Caco-2 (cell line): ENCODE data around the gene MYDGF. TPM values are rescaled to one million over a fixed set of nuclear protein-coding genes. Genes with fewer than 3 reads are reported as not detected.

Source experiments
- BruUV-seq: library from RNA; stranded (reverse); fragments of 400-500 nt; replicated peaks from 2 replicates; lab custom pipeline; 2021; lab: Mats Ljungman, UMichigan
- CTCF ChIA-PET: fragments of 300-600 bp; sonication (Branson Sonifier 250); formaldehyde crosslinking; loops from one replicate; lab custom pipeline; 2022; ENCODE audit warnings: antibody characterized with exemption; lab: Charles Lee
- POLR2A ChIA-PET: fragments of 300-600 bp; sonication (Branson Sonifier 250); formaldehyde crosslinking; loops from one replicate; lab custom pipeline; 2022; ENCODE audit warnings: antibody characterized with exemption; lab: Charles Lee
- DNase-seq, 2 experiments: peaks; one replicate each; pipeline versions ENCODE4 v3.0.0 to v3.0.0-alpha.2; 2020 to 2022
- H3K27me3 ChIP-seq: replicated peaks from 2 replicates; pipeline ENCODE4 v1.6.0; 2011; ENCODE audit warnings: low read length; ENCODE audit not compliant: control insufficient read depth, insufficient read depth
- H3K36me3 ChIP-seq: 2 replicates; pipeline ENCODE4 v1.5.1; 2011; ENCODE audit warnings: low read length; ENCODE audit not compliant: control insufficient read depth, insufficient read depth
- H3K4me1 ChIP-seq: fragments of 250-450 bp; sonication (Bioruptor Pico); 2 replicates; pipeline ENCODE4 v1.5.1; 2020; ENCODE audit warnings: mild to moderate bottlenecking
- H3K4me3 ChIP-seq: 2 replicates; pipeline ENCODE4 v1.5.1; 2011; ENCODE audit warnings: low read depth, mild to moderate bottlenecking, control low read depth, low read length
- H3K9me3 ChIP-seq: fragments of 250-450 bp; sonication (Bioruptor Pico); 2 replicates; pipeline ENCODE4 v1.5.1; 2020; ENCODE audit warnings: mild to moderate bottlenecking, moderate library complexity
- H3K27ac Mint-ChIP-seq: one replicate; pipeline ENCODE4 v1.8.0; 2022; ENCODE audit warnings: mixed read lengths; ENCODE audit not compliant: unreplicated experiment
- H3K27me3 Mint-ChIP-seq: one replicate; pipeline ENCODE4 v1.8.0; 2022; ENCODE audit warnings: mixed read lengths; ENCODE audit not compliant: insufficient read depth, unreplicated experiment
- H3K36me3 Mint-ChIP-seq: one replicate; pipeline ENCODE4 v1.8.0; 2022; ENCODE audit warnings: mild to moderate bottlenecking, mixed read lengths; ENCODE audit not compliant: insufficient read depth, unreplicated experiment
- H3K4me1 Mint-ChIP-seq: one replicate; pipeline ENCODE4 v1.8.0; 2022; ENCODE audit warnings: low read depth, mixed read lengths; ENCODE audit not compliant: unreplicated experiment
- H3K4me3 Mint-ChIP-seq: one replicate; pipeline ENCODE4 v1.8.0; 2022; ENCODE audit warnings: mild to moderate bottlenecking, moderate library complexity, mixed read lengths; ENCODE audit not compliant: unreplicated experiment
- H3K9me3 Mint-ChIP-seq: one replicate; pipeline ENCODE4 v1.8.0; 2022; ENCODE audit warnings: mixed read lengths; ENCODE audit not compliant: unreplicated experiment
- intact Hi-C: fragments of 100-400 bp; cut with micrococcal nuclease; formaldehyde crosslinking; loops from one replicate; pipeline ENCODE4 v1.10.0; 2022; ENCODE audit not compliant: unreplicated experiment
- total RNA-seq: library from RNA; stranded (reverse); gene quantifications from 2 replicates; pipeline ENCODE4 v1.2.3, GENCODE V29; 2022
- TF ChIP-seq, protein P1 (sequence below), 2 experiments: fragments of 200-600 bp in 1 of 2; IDR thresholded peaks; 1 replicate in 1 of 2; 2 replicates in 1 of 2; pipeline versions ENCODE4 v1.5.1 to v1.8.0; 2011 to 2022; ENCODE audit warnings: antibody characterized with exemption in 1 of 2, control low read depth in 1 of 2, inconsistent platforms in 1 of 2, low read depth in 1 of 2, low read length in 1 of 2, mild to moderate bottlenecking in 1 of 2, moderate library complexity in 1 of 2; ENCODE audit not compliant: insufficient read depth in 1 of 2, severe bottlenecking in 1 of 2, unreplicated experiment in 1 of 2

Gene MYDGF
- total RNA-seq, 1 experiment from 2014 or later: 106 TPM

DNA sequence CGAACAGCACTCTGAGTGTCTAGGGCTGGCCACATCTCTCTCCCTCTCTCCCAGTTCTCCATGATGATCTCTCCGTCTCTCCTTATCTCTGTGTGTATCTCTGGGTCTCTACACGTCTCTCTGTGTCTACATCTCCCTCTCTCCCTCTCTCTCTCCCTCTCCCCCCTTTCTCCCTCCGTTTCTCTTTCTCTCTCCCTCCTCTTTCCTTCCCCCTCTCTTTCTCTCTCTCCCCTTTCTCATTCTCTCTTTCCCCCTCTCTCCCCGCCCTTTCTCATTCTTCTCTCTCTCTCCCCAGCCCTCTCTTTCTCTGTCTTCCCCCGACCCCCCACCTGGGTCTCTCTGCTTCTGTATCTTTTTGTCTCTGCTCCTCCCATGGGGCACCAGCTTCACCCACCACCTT is 52.1 kb downstream of the MYDGF start:
- ChIA-PET CTCF (no interaction called here), POLR2A (no interaction called here)
- intact Hi-C loops: no loop called here

DNA sequence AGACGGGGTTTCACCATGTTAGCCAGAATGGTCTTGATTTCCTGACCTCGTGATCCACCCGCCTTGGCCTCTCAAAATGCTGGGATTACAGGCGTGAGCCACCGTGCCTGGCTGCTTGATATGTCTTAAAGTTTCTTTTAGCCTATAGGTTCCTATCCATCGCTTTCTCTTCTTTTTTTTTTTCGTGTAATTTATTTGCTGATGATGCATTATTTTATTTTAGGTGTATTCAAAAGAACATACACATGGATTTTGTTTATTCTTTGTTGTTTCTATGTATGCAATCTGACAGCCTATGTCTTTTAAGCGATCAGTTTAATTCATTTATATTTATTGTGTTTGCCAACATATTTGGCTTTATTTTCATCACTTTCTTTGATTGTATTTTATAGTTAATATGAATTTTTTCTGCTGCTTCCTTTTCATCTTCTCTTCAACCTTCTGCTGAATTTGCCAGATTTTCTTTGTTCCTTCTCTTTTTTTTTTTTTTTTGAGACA is 56.8 kb downstream of the MYDGF start:
- no peaks in the 10 kb centered on the region for H3K4me1 ChIP-seq
- H3K4me3 ChIP-seq: no peak overlapping the region
- Mint-ChIP-seq H3K4me3 (no peak overlapping the region), H3K27me3 (peaks cover 2% of the 10 kb centered on the region), H3K9me3 (no peaks in the 10 kb centered on the region), H3K36me3 (no peaks in the 10 kb centered on the region), H3K27ac (no peak overlapping the region), H3K4me1 (peaks cover 10% of the 10 kb centered on the region)
- BruUV-seq: no TSS peak
- ChIA-PET CTCF (no interaction called here), POLR2A (no interaction called here)
- no peaks in the 10 kb centered on the region for H3K36me3 ChIP-seq
- no peaks in the 10 kb centered on the region for H3K9me3 ChIP-seq
- TF ChIP-seq, protein P1, sequence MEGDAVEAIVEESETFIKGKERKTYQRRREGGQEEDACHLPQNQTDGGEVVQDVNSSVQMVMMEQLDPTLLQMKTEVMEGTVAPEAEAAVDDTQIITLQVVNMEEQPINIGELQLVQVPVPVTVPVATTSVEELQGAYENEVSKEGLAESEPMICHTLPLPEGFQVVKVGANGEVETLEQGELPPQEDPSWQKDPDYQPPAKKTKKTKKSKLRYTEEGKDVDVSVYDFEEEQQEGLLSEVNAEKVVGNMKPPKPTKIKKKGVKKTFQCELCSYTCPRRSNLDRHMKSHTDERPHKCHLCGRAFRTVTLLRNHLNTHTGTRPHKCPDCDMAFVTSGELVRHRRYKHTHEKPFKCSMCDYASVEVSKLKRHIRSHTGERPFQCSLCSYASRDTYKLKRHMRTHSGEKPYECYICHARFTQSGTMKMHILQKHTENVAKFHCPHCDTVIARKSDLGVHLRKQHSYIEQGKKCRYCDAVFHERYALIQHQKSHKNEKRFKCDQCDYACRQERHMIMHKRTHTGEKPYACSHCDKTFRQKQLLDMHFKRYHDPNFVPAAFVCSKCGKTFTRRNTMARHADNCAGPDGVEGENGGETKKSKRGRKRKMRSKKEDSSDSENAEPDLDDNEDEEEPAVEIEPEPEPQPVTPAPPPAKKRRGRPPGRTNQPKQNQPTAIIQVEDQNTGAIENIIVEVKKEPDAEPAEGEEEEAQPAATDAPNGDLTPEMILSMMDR (IDR thresholded peaks at IDR 0.05; ENCODE audit: insufficient read depth in 1 of 2, low read depth in 1 of 2, low read length in 1 of 2, severe bottlenecking in 1 of 2, unreplicated experiment in 1 of 2): no peak
- intact Hi-C loops: no loop called here
- DNase-seq: no peak
- H3K27me3 ChIP-seq: no peaks in the 10 kb centered on the region

More for the DNA sequence above, 52.1 kb downstream of the MYDGF start:
- no peaks in the 10 kb centered on the region for H3K9me3 ChIP-seq
- no peak for DNase-seq
- Mint-ChIP-seq H3K27ac (no peak overlapping the region), H3K27me3 (peaks cover 7% of the 10 kb centered on the region), H3K36me3 (no peaks in the 10 kb centered on the region), H3K4me3 (no peak overlapping the region), H3K4me1 (no peaks in the 10 kb centered on the region), H3K9me3 (no peaks in the 10 kb centered on the region)
- no TSS peak for BruUV-seq
- no peaks in the 10 kb centered on the region for H3K36me3 ChIP-seq
- no peak overlapping the region for H3K4me3 ChIP-seq
- TF ChIP-seq, protein P1 (IDR thresholded peaks at IDR 0.05; ENCODE audit: insufficient read depth in 1 of 2, low read depth in 1 of 2, low read length in 1 of 2, severe bottlenecking in 1 of 2, unreplicated experiment in 1 of 2): no peak
- H3K27me3 ChIP-seq: no peaks in the 10 kb centered on the region
- peaks cover 5% of the 10 kb centered on the region; the same call in 1 of the 2 replicates for H3K4me1 ChIP-seq

DNA sequence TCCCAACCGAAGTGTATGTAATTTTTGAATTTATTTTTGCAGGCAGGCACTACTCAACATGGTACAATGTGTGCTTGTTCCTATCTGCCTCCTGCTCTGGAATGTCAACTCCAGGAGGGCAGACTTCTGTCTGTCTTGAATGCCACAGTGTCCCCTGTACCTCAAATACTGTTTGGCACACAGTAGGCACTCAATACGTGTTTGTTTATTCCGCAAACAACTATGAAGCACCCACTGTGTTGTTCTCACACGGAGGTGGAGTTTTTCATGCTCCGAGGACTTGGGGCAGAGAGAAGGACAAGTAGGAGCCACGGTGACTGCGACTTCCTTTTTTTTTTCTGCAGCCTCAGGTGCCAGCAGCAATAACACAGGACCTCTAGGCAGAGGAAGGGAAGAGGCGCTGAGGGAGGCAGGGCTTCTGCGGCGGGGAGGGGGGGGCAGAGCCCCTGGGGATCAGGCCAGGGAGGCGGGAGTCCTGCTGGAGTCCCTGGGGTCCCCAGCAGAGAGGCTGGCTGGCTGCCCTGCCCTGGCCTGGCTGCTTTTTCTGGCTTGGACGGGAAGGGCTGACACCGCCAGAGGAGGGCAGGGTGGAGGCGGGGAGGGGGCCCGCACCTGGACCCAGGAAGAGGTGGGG is 60.1 kb downstream of the MYDGF start:
- peaks cover 2% of the 10 kb centered on the region for H3K27me3 Mint-ChIP-seq
- no peak overlapping the region for H3K27ac Mint-ChIP-seq
- H3K27me3 ChIP-seq: no peaks in the 10 kb centered on the region
- POLR2A ChIA-PET: interaction anchor here (0.6 kb wide), 1 partner anchor 187 kb away, joined by 12 read pairs; no protein-coding TSS in a partner anchor
- peaks cover 10% of the 10 kb centered on the region for H3K4me1 Mint-ChIP-seq
- intact Hi-C loops: no loop called here
- no peaks in the 10 kb centered on the region for H3K36me3 Mint-ChIP-seq
- H3K9me3 Mint-ChIP-seq: no peaks in the 10 kb centered on the region
- CTCF ChIA-PET: no interaction called here
- TF ChIP-seq, protein P1 (IDR thresholded peaks at IDR 0.05; ENCODE audit: insufficient read depth in 1 of 2, low read depth in 1 of 2, low read length in 1 of 2, severe bottlenecking in 1 of 2, unreplicated experiment in 1 of 2): no peak
- H3K36me3 ChIP-seq: no peaks in the 10 kb centered on the region
- no peak for DNase-seq
- no TSS peak for BruUV-seq
- no peaks in the 10 kb centered on the region for H3K9me3 ChIP-seq
- no peaks in the 10 kb centered on the region for H3K4me1 ChIP-seq
- H3K4me3 ChIP-seq: no peak overlapping the region
- no peak overlapping the region for H3K4me3 Mint-ChIP-seq

Other genes starting within 250 kb of the MYDGF start
- 42.1 and 42.9 TPM in 2 replicates for gene UBXN6, start 212.5 kb downstream of the MYDGF start, total RNA-seq
- gene HDGFL2, start 198.0 kb downstream of the MYDGF start, total RNA-seq: 65.7 and 70.8 TPM in 2 replicates
- gene PLIN4, start 151.9 kb downstream of the MYDGF start, total RNA-seq: 0.09 and 0.21 TPM in 2 replicates
- gene PLIN5, start 135.1 kb downstream of the MYDGF start, total RNA-seq: 0.73 and 0.84 TPM in 2 replicates
- gene LRG1, start 130.3 kb downstream of the MYDGF start, total RNA-seq: 0.32 and 0.61 TPM in 2 replicates
- 0.39 and 0.44 TPM in 2 replicates for gene SEMA6B, start 110.7 kb downstream of the MYDGF start, total RNA-seq
- 19.6 and 21.8 TPM in 2 replicates for gene TNFAIP8L1, start 30.8 kb downstream of the MYDGF start, total RNA-seq
- 63.2 and 71.4 TPM in 2 replicates for gene DPP9, start 53.5 kb upstream of the MYDGF start, total RNA-seq
- 12.9 and 13.4 TPM in 2 replicates for gene FEM1A, start 121.4 kb upstream of the MYDGF start, total RNA-seq
- gene TICAM1, start 161.4 kb upstream of the MYDGF start, total RNA-seq: 6.0 and 7.5 TPM in 2 replicates
- 60.2 and 63.8 TPM in 2 replicates for gene PLIN3, start 197.3 kb upstream of the MYDGF start, total RNA-seq
- gene ARRDC5, start 232.6 kb upstream of the MYDGF start, total RNA-seq: not detected in 2 replicates
- 47.6 and 54.6 TPM in 2 replicates for gene UHRF1, start 239.2 kb upstream of the MYDGF start, total RNA-seq